PC-9 (cell line): ENCODE data around the gene ATXN7L2. TPM values are rescaled to one million over a fixed set of nuclear protein-coding genes. Genes with fewer than 3 reads are reported as not detected.
"Not testable (repeated sequence)": the region's sequence is repeated elsewhere in the genome, so short reads cannot be mapped to it uniquely, and the experiment has no call there.

Source experiments
- BruUV-seq: library from RNA; stranded (reverse); fragments of 400-500 nt; replicated peaks from 2 replicates; lab custom pipeline; 2021; lab: Mats Ljungman, UMichigan
- CTCF ChIA-PET: fragments of 300-600 bp; sonication (Branson Sonifier 250); formaldehyde crosslinking; loops from one replicate; lab custom pipeline; 2022; ENCODE audit warnings: antibody characterized with exemption; lab: Charles Lee
- POLR2A ChIA-PET: fragments of 300-600 bp; sonication (Branson Sonifier 250); formaldehyde crosslinking; loops from one replicate; lab custom pipeline; 2022; ENCODE audit warnings: antibody characterized with exemption; ENCODE audit not compliant: unreplicated experiment; lab: Charles Lee
- DNase-seq, 2 experiments: peaks; one replicate each; pipeline versions ENCODE4 v3.0.0 to v3.0.0-alpha.2; 2015 to 2022; ENCODE audit warnings: mixed read lengths in 1 of 2
- H2AFZ ChIP-seq: fragments of 200-600 bp; sonication (generic); 2 replicates; pipeline ENCODE4 v1.8.1; 2017; ENCODE audit warnings: antibody characterized with exemption
- H3F3A ChIP-seq: fragments of 200-600 bp; sonication (generic); 2 replicates; pipeline ENCODE4 v1.8.1; 2017; ENCODE audit warnings: antibody characterized with exemption, mild to moderate bottlenecking, low read depth; ENCODE audit not compliant: insufficient read depth
- H3K27ac ChIP-seq: fragments of 200-600 bp; sonication (generic); 2 replicates; pipeline ENCODE4 v1.6.1; 2016; ENCODE audit warnings: mixed run types
- H3K27me3 ChIP-seq: fragments of 200-600 bp; sonication (generic); 2 replicates; pipeline ENCODE4 v1.6.1; 2016; ENCODE audit warnings: low read depth, mixed run types; ENCODE audit not compliant: insufficient read depth
- H3K36me3 ChIP-seq: fragments of 200-600 bp; sonication (generic); 2 replicates; pipeline ENCODE4 v1.6.1; 2016; ENCODE audit warnings: low read depth, mixed run types
- H3K4me1 ChIP-seq: fragments of 200-600 bp; sonication (generic); replicated peaks from 2 replicates; pipeline ENCODE4 v1.6.1; 2016; ENCODE audit warnings: mixed run types; ENCODE audit not compliant: insufficient read depth
- H3K4me2 ChIP-seq: fragments of 200-600 bp; sonication (generic); 2 replicates; pipeline ENCODE4 v1.6.1; 2017; ENCODE audit warnings: mixed run types
- H3K4me3 ChIP-seq: fragments of 200-600 bp; sonication (generic); 2 replicates; pipeline ENCODE4 v1.6.1; 2016; ENCODE audit warnings: mixed run types
- H3K79me2 ChIP-seq: fragments of 200-600 bp; sonication (generic); 2 replicates; pipeline ENCODE4 v1.6.1; 2017; ENCODE audit warnings: low read depth, mixed run types
- H3K9me2 ChIP-seq: fragments of 200-600 bp; sonication (generic); 2 replicates; pipeline ENCODE4 v1.8.1; 2017; ENCODE audit warnings: mild to moderate bottlenecking; ENCODE audit not compliant: insufficient read depth
- H3K9me3 ChIP-seq: fragments of 200-600 bp; sonication (generic); 2 replicates; pipeline ENCODE4 v1.8.1; 2016; ENCODE audit warnings: low read depth; ENCODE audit not compliant: insufficient read depth
- H4K20me1 ChIP-seq: fragments of 200-600 bp; sonication (generic); 2 replicates; pipeline ENCODE4 v1.8.1; 2017; ENCODE audit not compliant: insufficient read depth
- EZH2 ChIP-seq: fragments of 200-600 bp; sonication (generic); IDR thresholded peaks from 2 replicates; pipeline ENCODE4 v1.8.0; 2017; ENCODE audit warnings: antibody characterized with exemption, low read depth
- intact Hi-C: fragments of 100-400 bp; cut with micrococcal nuclease; formaldehyde crosslinking; loops from one replicate; pipeline ENCODE4 v1.10.0; 2022; ENCODE audit not compliant: unreplicated experiment
- total RNA-seq: library from RNA; stranded (reverse); gene quantifications from 2 replicates; pipeline ENCODE4 v1.2.3, GENCODE V29; 2021
- TF ChIP-seq, protein P1 (sequence below): fragments of 200-600 bp; sonication (generic); conservative IDR thresholded peaks from 2 replicates; pipeline ENCODE4 v1.6.1; 2017; ENCODE audit warnings: mixed run types, antibody characterized with exemption, mild to moderate bottlenecking, moderate library complexity

The ATXN7L2 gene
- total RNA-seq, 1 experiment from 2014 or later = 4.7 TPM

DNA sequence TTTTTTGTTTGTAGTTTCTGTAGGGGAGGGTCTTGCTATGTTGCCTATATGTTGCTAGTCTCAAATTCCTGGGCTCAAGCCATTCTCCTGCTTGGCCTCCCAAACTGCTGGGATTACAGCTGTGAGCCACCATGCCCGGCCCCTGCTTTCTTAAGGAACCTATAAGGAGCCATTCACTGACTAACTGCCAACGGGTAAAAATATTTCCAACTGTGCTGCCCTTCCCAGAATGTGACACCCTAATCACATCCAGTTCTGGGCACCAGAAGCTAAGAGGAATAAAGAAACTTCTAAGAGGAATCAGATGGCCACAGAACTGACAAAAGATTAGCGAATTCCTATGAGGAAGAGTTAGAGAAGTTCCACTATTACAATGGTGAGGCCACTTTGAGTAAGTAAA, 10.9 kb upstream of the ATXN7L2 start:
- Histone ChIP-seq H3K4me1 (peaks cover 7% of the 10 kb centered on the region), H2AFZ (no peak overlapping the region), H3K4me2 (no peak overlapping the region), H3K27me3 (peaks cover 97% of the 10 kb centered on the region), H3K4me3 (no peak overlapping the region), H3K27ac (no peak overlapping the region), H3F3A (no peaks in the 10 kb centered on the region), H3K9me3 (no peaks in the 10 kb centered on the region), H4K20me1 (no peaks in the 10 kb centered on the region), H3K36me3 (no peaks in the 10 kb centered on the region), H3K9me2 (no peaks in the 10 kb centered on the region), H3K79me2 (no peaks in the 10 kb centered on the region)
- intact Hi-C loops = no loop called here
- no peak for TF ChIP-seq EZH2
- TF ChIP-seq, protein P1, sequence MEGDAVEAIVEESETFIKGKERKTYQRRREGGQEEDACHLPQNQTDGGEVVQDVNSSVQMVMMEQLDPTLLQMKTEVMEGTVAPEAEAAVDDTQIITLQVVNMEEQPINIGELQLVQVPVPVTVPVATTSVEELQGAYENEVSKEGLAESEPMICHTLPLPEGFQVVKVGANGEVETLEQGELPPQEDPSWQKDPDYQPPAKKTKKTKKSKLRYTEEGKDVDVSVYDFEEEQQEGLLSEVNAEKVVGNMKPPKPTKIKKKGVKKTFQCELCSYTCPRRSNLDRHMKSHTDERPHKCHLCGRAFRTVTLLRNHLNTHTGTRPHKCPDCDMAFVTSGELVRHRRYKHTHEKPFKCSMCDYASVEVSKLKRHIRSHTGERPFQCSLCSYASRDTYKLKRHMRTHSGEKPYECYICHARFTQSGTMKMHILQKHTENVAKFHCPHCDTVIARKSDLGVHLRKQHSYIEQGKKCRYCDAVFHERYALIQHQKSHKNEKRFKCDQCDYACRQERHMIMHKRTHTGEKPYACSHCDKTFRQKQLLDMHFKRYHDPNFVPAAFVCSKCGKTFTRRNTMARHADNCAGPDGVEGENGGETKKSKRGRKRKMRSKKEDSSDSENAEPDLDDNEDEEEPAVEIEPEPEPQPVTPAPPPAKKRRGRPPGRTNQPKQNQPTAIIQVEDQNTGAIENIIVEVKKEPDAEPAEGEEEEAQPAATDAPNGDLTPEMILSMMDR = no peak
- DNase-seq = no peak
- CTCF ChIA-PET = interaction anchor here (0.7 kb wide), 1 partner anchor 24 kb away, joined by 10 read pairs; no protein-coding TSS in a partner anchor
- POLR2A ChIA-PET = no interaction called here
- BruUV-seq = no TSS peak

- BruUV-seq, H2AFZ ChIP-seq, H3K4me1 ChIP-seq, H3K36me3 ChIP-seq, CTCF ChIA-PET, H4K20me1 ChIP-seq, H3K9me2 ChIP-seq, H3K4me3 ChIP-seq, intact Hi-C loops, DNase-seq, H3K27ac ChIP-seq, H3F3A ChIP-seq, H3K9me3 ChIP-seq, H3K79me2 ChIP-seq, POLR2A ChIA-PET, H3K4me2 ChIP-seq: not testable (repeated sequence)
- H3K27me3 ChIP-seq = peaks cover 90% of the 10 kb centered on the region
Observed at GRCh38 chr1:109473284-109474057, 10.2 kb upstream of the ATXN7L2 start.

GRCh38 chr1:109474697-109475096, 9.0 kb upstream of the ATXN7L2 start:
- Histone ChIP-seq H3K79me2 (no peaks in the 10 kb centered on the region), H3K27ac (no peak overlapping the region), H3F3A (no peaks in the 10 kb centered on the region), H3K36me3 (no peaks in the 10 kb centered on the region), H3K9me2 (no peaks in the 10 kb centered on the region), H4K20me1 (no peaks in the 10 kb centered on the region), H3K9me3 (no peaks in the 10 kb centered on the region), H2AFZ (no peak overlapping the region), H3K4me2 (no peak overlapping the region), H3K4me3 (no peak overlapping the region), H3K27me3 (peaks cover 86% of the 10 kb centered on the region), H3K4me1 (peaks cover 7% of the 10 kb centered on the region)
- POLR2A ChIA-PET = no interaction called here
- no TSS peak for BruUV-seq
- CTCF ChIA-PET = no interaction called here
- TF ChIP-seq, protein P1 = no peak
- no peak for TF ChIP-seq EZH2
- no peak for DNase-seq
- intact Hi-C loops = no loop called here
